ENCODE results near the gene ZNF541. TPM values are rescaled to one million over a fixed set of nuclear protein-coding genes. Genes with fewer than 3 reads are reported as not detected.

Gene ZNF541
- total and polyA plus RNA-seq, 2 donors (not counting 3 experiments of a cell fraction or from before 2014, with no cell fraction given): 0.03 to 0.13 TPM

DNA sequence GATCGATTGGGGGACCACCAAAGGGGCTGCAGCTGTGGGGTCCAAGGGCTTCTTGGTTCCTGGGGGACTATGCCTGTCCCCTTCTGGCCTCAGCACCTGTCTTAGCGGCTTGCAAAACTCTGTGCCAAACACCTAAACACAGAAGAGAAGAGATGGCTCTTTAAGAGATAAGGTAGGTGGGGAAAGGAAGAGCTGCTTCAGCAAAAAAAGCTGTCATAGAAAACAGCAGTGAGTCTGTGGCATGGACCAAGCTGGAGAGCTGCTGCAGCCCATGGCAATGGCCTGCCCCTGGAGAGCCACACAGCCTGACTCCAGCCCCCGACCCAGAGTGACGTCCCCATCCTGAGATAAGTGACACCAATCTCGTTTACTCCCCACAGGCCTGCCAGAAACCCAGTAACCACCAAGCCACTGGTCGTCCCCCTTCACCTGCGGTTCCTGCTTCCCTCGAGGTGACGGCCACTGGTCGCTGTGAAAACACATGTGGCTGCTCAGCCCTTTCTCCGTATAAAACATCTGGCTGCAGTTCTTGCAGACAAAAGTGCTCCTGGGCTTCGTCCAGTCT is 33.1 kb downstream of the ZNF541 start:
- POLR2A ChIA-PET: no interaction called here

More for the DNA sequence above, 33.1 kb downstream of the ZNF541 start:
- FAIRE-seq: no peak
- intact Hi-C loops (cut with micrococcal nuclease) (no loop called here), dilution Hi-C loops (cut with MboI; ENCODE audit: extremely low pct_ligation_motif_present, low sequenced_read_pairs) (no loop called here)
- no peaks in the 10 kb centered on the region for H3K9me3 ChIP-seq (replicated peaks; ENCODE audit: control insufficient read depth, insufficient read depth, low read length)
- H4K20me1 ChIP-seq (replicated peaks; ENCODE audit: control insufficient read depth, extremely low read depth, insufficient read depth, low read length): no peaks in the 10 kb centered on the region
- H3K27ac ChIP-seq (ENCODE audit: insufficient read depth, low read depth, low read length): no peak overlapping the region
- no peak for DNase-seq (ENCODE audit: low read depth, low spot score)
- H3K4me3 ChIP-seq (replicated peaks in 1 of 3; ENCODE audit: insufficient read depth in 1 of 3, low read depth in 1 of 3, low read length in 3 of 3): no peak overlapping the region
- H3K9me1 ChIP-seq (replicated peaks; ENCODE audit: control insufficient read depth, extremely low read depth, insufficient read depth, low read length): no peaks in the 10 kb centered on the region
- BruUV-seq (replicated peaks): no TSS peak
- H3K36me3 ChIP-seq (ENCODE audit: control insufficient read depth in 2 of 2, extremely low read depth in 1 of 2, insufficient read depth in 2 of 2, low read length in 2 of 2): no peaks in the 10 kb centered on the region
- H3K9ac ChIP-seq (replicated peaks; ENCODE audit: extremely low read depth, insufficient read depth, low read length): no peak overlapping the region
- H2AFZ ChIP-seq (ENCODE audit: low read depth, low read length): no peak overlapping the region
- H3K27me3 ChIP-seq (ENCODE audit: control insufficient read depth in 2 of 2, insufficient read depth in 2 of 2, low read length in 2 of 2): peaks cover 3 to 8% of the 10 kb centered on the region in 2 experiments
- CTCF ChIA-PET: interaction anchor here (0.6 to 1.4 kb wide), 3 partner anchors 56 to 167 kb away, joined by 3 to 10 read pairs (median 4); no protein-coding TSS in a partner anchor
- H3K79me2 ChIP-seq (ENCODE audit: control insufficient read depth, insufficient read depth, low read length): no peaks in the 10 kb centered on the region
- no peaks in the 10 kb centered on the region for H3K4me1 ChIP-seq (ENCODE audit: control insufficient read depth, extremely low read depth, insufficient read depth, low read length)
- TF ChIP-seq MYC (IDR thresholded peaks at IDR 0.05; ENCODE audit: low read depth, low read length) (no peak), GATA2 (IDR thresholded peaks at IDR 0.05; ENCODE audit: insufficient read depth, insufficient read length, low read depth, low read length) (no peak), EZH2 (IDR thresholded peaks at IDR 0.05; ENCODE audit: borderline replicate concordance, low read depth, low read length, severe bottlenecking) (no peak), JUN (IDR thresholded peaks at IDR 0.05; ENCODE audit: borderline replicate concordance, insufficient read depth, insufficient read length, low read depth) (no peak), MAX (IDR thresholded peaks at IDR 0.05; ENCODE audit: insufficient read depth, insufficient read length) (no peak), POLR2AphosphoS5 (IDR thresholded peaks at IDR 0.05; ENCODE audit: insufficient read depth, low read depth, low read length) (no peak), FOS (IDR thresholded peaks at IDR 0.05; ENCODE audit: borderline replicate concordance, insufficient read depth, low read length) (no peak), POLR2A (IDR thresholded peaks at IDR 0.05; ENCODE audit: low read depth, low read length) (no peak)
- TF ChIP-seq, protein P1, sequence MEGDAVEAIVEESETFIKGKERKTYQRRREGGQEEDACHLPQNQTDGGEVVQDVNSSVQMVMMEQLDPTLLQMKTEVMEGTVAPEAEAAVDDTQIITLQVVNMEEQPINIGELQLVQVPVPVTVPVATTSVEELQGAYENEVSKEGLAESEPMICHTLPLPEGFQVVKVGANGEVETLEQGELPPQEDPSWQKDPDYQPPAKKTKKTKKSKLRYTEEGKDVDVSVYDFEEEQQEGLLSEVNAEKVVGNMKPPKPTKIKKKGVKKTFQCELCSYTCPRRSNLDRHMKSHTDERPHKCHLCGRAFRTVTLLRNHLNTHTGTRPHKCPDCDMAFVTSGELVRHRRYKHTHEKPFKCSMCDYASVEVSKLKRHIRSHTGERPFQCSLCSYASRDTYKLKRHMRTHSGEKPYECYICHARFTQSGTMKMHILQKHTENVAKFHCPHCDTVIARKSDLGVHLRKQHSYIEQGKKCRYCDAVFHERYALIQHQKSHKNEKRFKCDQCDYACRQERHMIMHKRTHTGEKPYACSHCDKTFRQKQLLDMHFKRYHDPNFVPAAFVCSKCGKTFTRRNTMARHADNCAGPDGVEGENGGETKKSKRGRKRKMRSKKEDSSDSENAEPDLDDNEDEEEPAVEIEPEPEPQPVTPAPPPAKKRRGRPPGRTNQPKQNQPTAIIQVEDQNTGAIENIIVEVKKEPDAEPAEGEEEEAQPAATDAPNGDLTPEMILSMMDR (IDR thresholded peaks at IDR 0.05; ENCODE audit: extremely low read depth in 1 of 2, insufficient read depth in 1 of 2, low read depth in 1 of 2, low read length in 2 of 2): no peak
- no peak overlapping the region for H3K4me2 ChIP-seq (ENCODE audit: insufficient read depth, low read length)
